NCI-H2227 (cell line): ENCODE measurements around the gene IFT122.
"Not testable (repeated sequence)": the region's sequence is repeated elsewhere in the genome, so short reads cannot be mapped to it uniquely, and the experiment has no call there.

Experiments
- DNase-seq: peaks from one replicate; lab custom pipeline; 2025; ENCODE audit not compliant: unreplicated experiment; lab: John Stamatoyannopoulos, UW

The IFT122 gene

DNA sequence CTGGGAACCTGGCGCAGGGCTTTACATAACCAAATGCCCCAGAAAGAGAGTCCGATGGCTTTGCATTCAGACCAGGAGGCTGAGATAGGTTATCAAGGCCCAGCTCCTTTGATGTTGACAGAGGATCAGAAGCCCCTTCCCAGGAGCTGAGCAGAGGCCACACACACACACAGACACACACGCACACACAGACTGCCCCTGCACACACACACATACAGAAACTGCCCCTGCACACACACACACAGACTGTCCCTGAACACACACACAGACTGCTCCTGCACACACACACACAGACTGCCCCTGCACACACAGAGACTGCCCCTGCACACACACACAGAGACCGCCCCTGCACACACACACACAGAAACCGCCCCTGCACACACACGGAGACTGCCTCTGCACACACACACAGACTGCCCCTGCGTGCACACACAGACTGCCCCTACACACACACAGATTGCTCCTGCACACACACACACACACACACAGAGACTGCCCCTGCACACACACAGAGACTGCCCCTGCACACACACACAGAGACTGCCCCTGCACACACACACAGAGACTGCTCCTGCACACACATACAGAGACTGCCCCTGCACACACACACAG is 75.9 kb downstream of the IFT122 start:
- not testable (repeated sequence) for DNase-seq

DNA sequence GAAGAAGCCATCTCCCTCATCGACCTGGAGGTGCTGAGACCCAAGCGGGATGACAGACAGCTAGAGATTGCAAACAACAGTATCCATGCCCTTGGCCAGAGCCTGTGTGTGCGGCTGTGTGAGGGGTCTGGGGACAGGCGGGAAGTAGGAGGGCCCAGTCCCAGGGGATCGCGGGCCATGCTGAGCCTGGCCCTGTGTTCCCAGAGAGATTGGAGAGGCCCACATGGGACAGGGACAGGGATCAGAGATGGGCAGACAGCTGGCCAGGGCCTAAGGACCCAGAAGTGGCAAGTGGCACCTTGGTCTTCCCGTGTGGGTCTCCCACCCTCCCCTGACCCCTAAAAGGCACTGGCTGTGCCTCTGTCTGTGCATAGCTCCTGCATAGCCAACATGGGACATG is 77.5 kb downstream of the IFT122 start:
- DNase-seq: no peak

DNA sequence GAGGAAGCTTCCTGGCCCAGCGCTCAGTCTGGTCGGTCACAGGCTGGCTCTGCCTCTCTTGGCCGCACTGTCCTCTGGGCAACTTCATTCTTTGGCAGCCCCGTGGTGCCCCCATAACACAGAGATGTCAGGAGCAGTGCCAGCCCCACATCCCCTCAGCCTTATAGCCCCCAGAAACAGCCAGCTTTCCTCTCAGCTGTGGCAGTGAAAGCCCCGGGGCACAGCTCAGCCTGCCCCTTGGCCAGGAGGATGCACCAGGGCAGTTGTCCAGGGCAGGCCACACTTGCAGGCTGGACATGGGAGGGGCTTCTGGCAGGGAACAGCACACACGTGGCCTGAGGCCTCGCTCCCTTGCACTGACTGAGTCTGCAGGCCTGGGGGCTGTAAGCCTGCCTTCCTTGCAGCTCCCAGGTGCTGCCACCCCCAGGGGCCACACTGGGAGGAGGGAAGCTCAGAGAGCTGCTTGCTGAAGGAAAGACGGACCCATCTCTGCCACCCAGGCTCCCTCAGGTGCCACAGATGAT is 78.1 kb downstream of the IFT122 start:
- DNase-seq: no peak

DNA sequence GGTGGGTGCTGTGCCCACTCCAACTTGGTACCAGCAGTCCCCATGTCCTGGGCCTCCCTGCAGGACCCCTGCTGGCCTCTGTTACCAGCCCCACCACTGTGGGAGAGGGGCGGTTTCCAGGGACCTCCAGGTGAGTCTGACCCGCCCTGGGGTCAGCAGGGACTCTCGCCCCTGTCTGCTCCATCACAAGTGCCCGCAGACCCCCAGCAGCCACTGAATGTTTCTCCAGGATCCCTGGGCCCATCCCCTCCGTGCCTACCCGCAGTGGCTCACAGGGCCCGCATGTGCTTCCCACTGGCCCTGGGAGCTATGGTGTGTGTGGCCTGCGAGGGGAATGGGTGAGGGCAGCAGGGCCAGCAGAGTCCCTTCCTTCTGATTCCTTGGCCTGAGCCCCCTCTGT is 78.6 kb downstream of the IFT122 start:
- DNase-seq: no peak

DNA sequence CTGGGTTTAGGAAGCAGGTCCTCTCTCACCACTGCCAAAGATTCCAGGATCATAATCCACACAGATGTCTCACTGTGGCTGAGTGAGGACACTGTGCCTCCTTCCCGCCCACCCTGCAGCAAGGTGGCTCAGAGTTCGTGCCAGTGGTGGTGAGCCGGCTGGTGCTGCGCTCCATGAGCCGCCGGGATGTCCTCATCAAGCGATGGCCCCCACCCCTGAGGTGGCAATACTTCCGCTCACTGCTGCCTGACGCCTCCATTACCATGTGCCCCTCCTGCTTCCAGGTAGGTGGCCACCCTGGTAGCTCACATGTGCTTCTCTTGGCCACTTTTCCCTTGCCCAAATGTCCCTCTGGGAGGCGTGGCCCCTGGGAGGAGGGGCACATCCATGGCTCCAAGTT is 79.4 kb downstream of the IFT122 start:
- DNase-seq: no peak

DNA sequence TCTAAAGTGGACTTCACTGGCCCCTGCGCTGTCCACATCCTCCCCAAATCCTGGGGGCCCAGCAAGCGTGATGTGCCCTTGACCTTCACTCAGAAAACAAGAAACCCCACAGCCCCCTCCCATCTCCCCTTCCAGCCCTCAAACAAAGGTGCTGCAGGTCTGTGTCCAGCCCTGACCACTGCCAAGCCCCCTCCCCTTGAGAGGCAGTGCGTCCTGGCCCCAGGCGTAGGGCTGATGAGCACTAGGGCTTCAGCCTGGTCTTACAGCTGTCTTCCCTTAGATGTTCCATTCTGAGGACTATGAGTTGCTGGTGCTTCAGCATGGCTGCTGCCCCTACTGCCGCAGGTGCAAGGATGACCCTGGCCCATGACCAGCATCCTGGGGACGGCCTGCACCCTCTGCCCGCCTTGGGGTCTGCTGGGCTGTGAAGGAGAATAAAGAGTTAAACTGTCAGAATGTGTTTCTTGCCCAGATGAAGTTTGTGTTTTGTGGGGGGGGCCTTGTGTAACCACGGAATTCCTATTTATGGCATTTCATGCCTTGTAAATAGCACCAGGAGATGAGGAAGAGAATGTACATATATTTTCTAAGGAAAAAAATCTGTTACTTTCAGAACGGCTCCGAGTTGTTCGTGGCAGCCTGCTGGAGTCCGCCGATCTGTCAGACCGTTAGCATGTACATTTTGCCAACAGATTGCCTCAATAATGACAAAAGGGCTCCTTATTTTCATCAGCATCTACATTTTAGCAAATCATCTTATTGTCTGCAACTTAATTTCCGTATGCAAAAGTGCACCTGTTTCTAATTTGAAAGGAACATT is 80.1 kb downstream of the IFT122 start:
- DNase-seq: no peak

DNA sequence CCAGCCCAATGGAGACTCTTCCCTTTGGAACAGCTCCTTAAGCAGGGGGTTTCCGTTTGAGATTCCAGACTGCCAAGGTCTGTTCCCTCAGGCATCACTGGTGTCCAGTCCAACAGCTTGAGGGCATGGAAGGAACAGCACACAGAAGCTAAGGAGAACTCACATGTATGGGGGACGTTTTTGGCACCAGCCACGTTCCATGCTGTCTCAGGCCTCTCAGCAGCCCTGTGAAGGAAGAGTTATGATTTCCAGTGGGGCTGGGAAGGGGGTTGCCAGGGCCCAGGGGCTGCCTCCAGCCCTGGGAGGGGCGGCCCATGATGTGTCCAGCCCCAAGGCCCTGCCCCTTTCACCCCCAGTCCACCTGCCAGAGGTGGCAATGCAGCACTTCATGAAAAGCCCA is 80.9 kb downstream of the IFT122 start:
- no peak for DNase-seq

DNA sequence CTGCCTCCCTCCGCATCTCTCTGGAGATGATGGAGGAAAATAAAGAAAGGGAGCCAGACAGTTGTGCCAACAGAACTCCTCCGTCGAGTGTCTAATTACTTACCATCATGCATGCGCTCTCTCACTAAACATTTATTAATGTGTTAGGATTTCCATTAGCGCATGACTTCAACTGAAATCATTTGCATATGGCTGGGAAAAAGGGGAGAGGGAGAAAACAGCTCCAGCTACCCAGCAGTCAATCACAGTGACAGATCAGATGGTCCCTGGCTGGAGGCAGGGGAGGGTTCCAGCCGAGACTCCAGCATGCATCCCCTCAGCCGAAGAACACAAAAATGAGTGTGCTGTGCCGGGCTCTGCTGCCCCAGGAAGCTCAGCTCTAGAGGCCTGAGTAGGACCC is 81.6 kb downstream of the IFT122 start:
- DNase-seq: no peak

DNA sequence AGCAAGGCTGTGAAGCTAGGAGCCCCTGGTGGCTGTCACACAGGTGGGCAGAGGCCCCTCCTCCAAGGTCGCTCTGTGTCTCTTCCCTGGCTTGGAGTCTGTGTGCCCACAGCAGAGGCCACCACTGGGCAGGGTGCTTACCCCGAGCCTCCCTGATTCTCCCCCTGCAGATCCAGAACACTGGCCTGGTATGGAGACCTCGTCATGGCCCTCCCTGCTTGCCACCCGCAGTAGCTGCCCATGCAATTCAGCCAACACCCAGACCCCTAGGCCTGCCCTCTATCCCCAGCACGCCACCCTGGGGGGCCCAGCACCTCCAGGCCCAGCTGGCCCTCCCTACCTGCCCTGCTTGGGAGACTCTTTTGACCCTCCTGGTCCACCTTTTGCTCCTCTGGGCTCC is 82.9 kb downstream of the IFT122 start:
- no peak for DNase-seq

DNA sequence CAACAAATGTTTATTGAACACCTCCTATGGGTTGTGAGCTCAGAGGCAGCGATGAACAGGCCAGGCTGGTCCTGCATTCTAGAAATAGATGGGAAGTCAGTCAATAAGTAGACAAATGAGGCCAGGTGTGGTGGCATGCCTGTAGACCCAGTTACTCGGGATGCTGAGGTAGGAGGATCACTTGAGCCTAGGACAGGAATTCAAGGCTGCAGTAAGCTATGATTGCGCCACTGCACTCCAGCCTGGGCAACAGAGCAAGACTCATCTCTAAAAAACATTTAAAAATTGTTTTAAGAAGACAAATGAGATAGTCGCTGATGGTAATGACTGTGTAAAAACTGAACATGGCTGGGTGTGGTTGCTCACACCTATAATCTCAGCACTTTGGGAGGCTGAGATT is 84.1 kb downstream of the IFT122 start:
- DNase-seq: no peak

DNA sequence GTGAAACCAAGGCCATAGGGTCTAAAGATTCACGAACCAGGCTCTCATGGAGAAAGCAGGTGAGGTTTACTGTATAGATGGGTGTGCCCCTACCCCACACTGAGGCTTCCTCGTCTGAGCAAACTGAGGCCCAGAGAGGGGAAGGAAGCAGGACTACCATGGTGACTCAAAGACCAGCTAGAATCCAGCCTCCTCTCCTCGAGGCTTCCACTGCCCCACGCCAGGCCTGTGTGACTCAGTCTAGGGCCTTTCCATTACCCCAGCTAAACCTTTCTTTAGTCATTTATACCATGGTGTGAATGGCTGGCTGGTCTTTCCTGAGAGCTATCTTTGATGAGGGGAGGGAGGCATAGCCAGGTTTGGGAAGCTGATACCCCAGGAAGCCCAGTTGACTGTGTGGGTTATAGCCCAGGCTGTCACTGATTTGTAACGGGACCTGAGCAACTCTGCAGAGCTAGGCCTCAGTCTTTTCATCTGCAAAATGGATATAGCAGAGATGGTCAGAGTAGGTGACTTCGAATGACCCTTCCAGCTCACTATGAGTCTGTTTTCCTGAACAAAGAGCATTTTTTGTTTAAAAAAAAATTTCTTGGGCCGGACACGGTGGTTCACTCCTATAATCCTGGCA is 85.4 kb downstream of the IFT122 start:
- DNase-seq: no peak

DNA sequence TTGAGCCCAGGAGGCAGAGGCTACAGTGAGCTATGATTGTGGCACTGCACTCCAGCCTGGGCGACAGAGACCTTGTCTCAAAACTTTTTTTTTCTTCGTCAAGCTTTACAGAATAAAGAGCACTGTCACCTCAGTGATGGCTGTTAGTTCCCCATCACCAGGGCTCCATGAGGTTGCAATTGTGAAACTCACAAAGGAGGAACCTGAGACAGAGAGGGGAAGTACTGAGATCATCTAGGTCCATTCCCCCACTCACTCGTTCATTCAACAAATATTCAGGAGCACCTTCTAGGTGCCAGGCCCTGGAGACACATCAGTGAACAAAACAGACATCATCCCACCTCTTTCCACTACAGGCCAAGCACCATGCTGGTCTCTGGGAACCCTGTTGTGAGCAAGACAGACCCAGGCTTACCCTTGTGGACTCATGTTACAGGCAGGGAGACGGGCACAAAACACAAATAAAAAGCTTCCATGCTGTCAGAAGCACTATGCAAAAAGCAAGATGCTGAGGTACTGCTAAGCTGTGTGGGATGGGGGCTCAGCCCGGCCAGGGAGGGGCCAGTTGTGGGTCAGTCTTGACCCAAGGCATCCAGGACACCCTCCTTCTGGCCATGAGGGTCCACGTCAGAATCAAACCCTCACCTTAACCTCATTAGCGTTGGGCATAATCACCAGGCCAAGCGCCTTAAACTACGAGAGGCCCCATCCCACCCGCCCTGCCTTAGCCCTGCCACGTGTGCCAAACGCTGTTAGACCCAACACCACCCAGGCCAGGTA is 86.3 kb downstream of the IFT122 start:
- DNase-seq: no peak

DNA sequence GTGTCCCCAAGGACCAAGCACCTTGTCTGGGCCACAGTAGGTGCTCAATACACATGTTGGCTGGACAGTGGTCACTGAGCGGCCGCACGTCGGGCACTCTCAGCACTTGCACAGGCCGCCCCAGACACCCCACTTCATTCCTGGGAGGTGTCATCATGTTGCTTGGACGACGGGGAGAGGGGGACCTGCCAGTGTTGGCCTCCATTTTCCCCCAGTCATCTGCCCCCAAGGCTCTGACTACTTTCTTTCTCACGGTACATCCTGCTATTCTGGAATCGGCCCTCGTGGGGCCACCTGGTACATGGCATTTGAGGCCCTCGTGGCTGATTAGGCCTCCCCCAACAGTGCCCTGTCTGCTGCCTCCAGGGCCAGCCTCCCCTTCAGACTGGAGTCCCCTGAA is 87.2 kb downstream of the IFT122 start:
- DNase-seq: no peak

DNA sequence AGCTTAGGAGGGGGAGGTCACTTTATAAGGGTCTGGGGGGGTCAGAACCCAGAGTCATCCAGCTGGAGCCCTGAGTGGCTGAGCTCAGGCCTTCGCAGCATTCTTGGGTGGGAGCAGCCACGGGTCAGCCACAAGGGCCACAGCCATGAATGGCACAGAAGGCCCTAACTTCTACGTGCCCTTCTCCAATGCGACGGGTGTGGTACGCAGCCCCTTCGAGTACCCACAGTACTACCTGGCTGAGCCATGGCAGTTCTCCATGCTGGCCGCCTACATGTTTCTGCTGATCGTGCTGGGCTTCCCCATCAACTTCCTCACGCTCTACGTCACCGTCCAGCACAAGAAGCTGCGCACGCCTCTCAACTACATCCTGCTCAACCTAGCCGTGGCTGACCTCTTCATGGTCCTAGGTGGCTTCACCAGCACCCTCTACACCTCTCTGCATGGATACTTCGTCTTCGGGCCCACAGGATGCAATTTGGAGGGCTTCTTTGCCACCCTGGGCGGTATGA is 88.6 kb downstream of the IFT122 start, which contains the start of gene RHO:
RHO (plus strand) TSS at position 51 of the 512 bp plus-strand sequence; CDS start at position 146, 95 bp downstream.
- DNase-seq: no peak

DNA sequence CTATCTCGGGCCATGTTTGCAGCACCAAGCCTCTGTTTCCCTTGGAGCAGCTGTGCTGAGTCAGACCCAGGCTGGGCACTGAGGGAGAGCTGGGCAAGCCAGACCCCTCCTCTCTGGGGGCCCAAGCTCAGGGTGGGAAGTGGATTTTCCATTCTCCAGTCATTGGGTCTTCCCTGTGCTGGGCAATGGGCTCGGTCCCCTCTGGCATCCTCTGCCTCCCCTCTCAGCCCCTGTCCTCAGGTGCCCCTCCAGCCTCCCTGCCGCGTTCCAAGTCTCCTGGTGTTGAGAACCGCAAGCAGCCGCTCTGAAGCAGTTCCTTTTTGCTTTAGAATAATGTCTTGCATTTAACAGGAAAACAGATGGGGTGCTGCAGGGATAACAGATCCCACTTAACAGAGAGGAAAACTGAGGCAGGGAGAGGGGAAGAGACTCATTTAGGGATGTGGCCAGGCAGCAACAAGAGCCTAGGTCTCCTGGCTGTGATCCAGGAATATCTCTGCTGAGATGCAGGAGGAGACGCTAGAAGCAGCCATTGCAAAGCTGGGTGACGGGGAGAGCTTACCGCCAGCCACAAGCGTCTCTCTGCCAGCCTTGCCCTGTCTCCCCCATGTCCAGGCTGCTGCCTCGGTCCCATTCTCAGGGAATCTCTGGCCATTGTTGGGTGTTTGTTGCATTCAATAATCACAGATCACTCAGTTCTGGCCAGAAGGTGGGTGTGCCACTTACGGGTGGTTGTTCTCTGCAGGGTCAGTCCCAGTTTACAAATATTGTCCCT is 89.6 kb downstream of the IFT122 start:
- DNase-seq: no peak

DNA sequence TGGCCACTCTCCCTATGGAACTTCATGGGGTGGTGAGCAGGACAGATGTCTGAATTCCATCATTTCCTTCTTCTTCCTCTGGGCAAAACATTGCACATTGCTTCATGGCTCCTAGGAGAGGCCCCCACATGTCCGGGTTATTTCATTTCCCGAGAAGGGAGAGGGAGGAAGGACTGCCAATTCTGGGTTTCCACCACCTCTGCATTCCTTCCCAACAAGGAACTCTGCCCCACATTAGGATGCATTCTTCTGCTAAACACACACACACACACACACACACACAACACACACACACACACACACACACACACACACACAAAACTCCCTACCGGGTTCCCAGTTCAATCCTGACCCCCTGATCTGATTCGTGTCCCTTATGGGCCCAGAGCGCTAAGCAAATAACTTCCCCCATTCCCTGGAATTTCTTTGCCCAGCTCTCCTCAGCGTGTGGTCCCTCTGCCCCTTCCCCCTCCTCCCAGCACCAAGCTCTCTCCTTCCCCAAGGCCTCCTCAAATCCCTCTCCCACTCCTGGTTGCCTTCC is 90.3 kb downstream of the IFT122 start:
- no peak for DNase-seq

DNA sequence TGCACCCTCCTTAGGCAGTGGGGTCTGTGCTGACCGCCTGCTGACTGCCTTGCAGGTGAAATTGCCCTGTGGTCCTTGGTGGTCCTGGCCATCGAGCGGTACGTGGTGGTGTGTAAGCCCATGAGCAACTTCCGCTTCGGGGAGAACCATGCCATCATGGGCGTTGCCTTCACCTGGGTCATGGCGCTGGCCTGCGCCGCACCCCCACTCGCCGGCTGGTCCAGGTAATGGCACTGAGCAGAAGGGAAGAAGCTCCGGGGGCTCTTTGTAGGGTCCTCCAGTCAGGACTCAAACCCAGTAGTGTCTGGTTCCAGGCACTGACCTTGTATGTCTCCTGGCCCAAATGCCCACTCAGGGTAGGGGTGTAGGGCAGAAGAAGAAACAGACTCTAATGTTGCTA is 90.8 kb downstream of the IFT122 start:
- no peak for DNase-seq

DNA sequence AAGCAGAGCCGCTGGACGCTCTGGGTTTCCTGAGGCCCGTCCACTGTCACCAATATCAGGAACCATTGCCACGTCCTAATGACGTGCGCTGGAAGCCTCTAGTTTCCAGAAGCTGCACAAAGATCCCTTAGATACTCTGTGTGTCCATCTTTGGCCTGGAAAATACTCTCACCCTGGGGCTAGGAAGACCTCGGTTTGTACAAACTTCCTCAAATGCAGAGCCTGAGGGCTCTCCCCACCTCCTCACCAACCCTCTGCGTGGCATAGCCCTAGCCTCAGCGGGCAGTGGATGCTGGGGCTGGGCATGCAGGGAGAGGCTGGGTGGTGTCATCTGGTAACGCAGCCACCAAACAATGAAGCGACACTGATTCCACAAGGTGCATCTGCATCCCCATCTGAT is 91.7 kb downstream of the IFT122 start:
- DNase-seq: no peak

DNA sequence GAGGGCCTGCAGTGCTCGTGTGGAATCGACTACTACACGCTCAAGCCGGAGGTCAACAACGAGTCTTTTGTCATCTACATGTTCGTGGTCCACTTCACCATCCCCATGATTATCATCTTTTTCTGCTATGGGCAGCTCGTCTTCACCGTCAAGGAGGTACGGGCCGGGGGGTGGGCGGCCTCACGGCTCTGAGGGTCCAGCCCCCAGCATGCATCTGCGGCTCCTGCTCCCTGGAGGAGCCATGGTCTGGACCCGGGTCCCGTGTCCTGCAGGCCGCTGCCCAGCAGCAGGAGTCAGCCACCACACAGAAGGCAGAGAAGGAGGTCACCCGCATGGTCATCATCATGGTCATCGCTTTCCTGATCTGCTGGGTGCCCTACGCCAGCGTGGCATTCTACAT is 92.2 kb downstream of the IFT122 start:
- DNase-seq: no peak

DNA sequence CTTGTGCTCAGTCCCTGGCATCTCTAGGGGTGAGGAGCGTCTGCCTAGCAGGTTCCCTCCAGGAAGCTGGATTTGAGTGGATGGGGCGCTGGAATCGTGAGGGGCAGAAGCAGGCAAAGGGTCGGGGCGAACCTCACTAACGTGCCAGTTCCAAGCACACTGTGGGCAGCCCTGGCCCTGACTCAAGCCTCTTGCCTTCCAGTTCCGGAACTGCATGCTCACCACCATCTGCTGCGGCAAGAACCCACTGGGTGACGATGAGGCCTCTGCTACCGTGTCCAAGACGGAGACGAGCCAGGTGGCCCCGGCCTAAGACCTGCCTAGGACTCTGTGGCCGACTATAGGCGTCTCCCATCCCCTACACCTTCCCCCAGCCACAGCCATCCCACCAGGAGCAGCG is 93.4 kb downstream of the IFT122 start:
- DNase-seq: no peak
